Fibroblast of skin of back (primary cell): ENCODE data around the gene MARK3.
"Not testable (repeated sequence)": the region's sequence is repeated elsewhere in the genome, so short reads cannot be mapped to it uniquely, and the experiment has no call there.

Experiments
- DNase-seq: peaks from one replicate; pipeline ENCODE4 v3.0.0-alpha.2; 2013

The MARK3 gene

DNA sequence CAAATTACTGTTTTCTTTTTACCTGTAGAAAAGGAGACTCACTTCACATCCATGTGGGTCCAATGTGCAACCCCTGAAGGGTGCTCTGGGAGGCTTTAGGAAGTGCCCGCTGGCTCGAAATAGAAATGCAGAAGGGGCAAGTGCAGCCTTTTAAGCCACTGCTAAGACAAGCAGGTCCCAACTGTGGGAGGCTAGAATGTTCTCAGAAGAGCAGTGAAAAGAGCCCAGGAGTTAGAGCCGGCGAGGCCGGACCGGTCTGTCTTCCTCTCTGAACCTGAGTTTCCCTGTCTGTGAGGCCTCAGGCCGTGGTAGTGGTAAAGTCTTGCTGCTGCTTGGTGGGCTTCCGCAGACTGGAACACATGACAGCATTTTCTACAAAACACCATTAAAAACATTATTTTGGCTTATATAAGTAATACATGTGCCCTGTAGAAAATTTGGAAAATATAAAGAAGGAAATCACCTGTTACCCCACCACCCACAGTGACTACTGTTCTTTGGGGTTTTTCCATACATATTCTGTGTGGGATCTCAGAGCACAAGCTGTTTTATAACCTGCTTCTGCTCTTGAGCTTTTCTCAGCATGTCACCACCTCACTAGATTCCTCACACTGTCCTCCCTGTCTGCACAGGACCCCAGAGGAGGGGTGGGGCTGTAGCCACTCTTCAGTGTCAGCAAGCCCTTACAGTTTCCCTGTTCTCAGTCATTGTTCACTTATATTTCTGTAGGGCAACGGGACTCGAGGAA is 131.4 kb downstream of the MARK3 start:
- DNase-seq = no peak

GRCh38 chr14:103517174-103517566 is 132.0 kb downstream of the MARK3 start:
- no peak for DNase-seq

- no peak for DNase-seq
Measured at GRCh38 chr14:103517721-103518421, 132.7 kb downstream of the MARK3 start.

- peak; percentile 50 for DNase-seq
Measured at GRCh38 chr14:103518422-103519042, 133.3 kb downstream of the MARK3 start.

GRCh38 chr14:103519043-103519836 is 134.0 kb downstream of the MARK3 start:
- DNase-seq = peak; percentile 34

DNA sequence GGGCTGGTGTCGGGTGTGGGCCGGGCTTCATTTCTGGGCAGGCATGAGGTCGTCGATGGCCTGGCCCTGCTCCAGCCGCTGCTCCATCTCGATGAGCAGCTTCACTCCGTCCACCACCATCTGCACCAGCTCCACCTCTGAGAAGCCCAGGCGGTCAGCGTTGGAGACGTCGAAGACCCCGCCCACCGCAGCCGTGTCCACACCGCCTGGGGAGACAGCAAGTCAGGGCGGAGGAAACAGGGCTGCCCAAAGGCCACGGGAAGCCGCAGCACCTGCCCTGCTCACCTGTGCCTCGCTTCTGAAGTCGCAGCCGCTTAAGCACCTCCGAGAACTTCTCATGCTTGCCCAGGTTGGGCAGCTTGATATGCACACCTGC is 134.6 kb downstream of the MARK3 start:
- no peak for DNase-seq

DNA sequence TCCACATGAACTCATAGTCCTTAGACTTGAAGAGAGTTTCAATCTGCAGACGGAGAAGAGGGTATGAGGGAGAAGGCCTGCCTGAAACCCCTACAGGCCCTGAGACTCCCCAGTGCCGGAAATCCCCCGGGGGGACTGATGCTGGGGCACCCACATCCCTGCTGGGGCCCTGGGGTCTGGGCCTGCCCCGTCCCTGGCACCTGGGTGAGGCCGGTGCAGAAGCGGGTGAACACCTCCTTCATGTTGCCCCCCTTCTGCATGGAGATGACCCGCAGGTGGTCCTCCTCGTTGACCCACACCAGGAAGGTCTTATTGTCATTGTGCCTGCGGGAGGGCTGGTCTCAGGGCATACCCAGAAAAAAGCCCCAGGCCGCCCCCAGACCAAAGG is 135.0 kb downstream of the MARK3 start:
- DNase-seq = no peak

DNA sequence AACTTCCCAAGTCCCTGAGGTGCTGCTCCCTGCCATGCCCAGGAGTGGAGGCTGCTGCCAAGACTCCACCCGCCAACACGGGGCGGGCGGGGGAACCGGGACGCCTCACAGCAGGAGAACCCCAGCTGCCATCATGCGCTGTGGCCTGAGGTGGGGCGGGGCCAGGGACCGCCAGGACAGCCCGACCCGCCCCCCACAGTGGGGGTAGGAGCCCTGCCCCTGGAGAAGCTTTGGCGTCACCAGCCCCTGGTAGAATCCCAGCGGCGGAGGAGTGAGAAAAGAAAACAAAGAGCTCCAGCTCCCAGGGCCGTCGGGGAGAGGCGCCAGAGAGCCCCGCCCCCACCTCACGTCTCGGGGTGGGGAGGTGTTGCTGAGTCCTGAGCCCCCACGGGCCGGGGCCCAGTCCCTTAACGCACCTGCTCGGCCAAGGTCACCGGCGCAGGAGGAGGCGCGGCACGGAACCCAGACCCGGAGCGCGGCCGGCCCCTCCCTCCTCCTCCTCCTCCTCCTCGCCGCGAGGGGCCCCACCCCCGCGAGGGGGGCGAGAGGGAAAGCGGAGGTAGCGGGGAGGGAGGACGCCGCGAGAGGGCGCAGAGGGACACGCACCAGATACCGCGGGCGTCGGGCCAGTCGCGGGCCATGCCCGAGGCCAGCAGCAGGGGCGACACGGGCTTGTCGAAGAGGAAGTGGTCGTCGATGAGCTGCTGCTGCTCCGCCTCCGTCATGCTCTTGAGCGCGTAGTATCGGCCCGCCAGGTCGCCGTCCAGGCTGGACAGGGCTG is 135.6 kb downstream of the MARK3 start:
- peak; percentile 78 for DNase-seq

- DNase-seq = no peak
Measured at GRCh38 chr14:103521438-103521950, 136.3 kb downstream of the MARK3 start.

DNA sequence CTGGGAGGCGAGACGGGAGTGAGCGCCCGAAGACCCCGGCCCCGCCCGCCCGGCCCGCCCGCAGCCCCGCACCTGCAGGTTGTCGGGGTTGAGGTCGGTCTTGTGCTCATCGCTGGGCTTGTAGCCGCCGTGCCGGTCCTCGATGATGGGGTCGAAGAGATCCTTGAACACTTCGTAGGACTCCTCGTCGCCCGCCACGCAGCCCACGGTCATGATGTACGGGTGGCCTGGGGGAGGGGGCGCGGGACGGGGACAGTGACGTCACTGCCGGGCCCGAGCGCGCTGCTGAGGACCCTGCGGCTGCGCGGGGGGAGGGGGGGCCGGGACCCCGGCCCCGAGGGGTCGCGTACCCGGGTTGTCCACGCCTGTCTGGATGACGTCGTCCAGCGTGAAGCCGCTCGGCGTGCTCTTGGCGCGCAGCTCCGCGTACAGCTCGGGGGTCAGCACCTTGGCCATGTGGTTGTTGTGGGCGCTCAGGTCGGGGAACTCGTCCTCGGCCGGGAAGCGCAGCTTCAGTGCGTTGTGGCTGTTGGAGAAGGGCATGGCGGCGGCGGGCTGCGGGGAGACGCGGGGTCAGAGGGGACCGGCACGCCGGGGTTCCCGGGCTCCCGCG is 136.8 kb downstream of the MARK3 start:
- no peak for DNase-seq

- peak; percentile 66 for DNase-seq
Measured at GRCh38 chr14:103522649-103523574, 137.7 kb downstream of the MARK3 start, which contains the start of gene CKB. Gene CKB, minus strand, starts transcription at chr14:103522830. Its CDS starts 337 bp downstream, at chr14:103522493.

DNA sequence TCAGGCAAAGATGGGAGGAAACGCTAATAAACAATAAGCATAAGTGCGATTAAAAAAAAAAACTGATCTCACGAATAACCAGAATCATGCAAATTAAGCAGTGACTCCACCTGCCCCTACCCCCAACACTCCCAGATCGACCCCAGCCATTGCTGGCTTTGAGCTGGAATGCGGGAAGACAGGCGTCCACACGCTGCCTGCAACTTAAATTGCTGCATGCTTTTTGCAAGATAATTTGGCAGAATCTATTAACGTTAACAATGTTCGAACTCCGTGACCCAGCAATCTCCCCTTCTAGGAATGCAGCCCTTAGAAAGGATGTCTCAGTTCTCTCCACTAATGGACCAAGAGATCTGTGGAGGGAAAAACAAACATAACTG is 138.3 kb downstream of the MARK3 start:
- DNase-seq = no peak

DNA sequence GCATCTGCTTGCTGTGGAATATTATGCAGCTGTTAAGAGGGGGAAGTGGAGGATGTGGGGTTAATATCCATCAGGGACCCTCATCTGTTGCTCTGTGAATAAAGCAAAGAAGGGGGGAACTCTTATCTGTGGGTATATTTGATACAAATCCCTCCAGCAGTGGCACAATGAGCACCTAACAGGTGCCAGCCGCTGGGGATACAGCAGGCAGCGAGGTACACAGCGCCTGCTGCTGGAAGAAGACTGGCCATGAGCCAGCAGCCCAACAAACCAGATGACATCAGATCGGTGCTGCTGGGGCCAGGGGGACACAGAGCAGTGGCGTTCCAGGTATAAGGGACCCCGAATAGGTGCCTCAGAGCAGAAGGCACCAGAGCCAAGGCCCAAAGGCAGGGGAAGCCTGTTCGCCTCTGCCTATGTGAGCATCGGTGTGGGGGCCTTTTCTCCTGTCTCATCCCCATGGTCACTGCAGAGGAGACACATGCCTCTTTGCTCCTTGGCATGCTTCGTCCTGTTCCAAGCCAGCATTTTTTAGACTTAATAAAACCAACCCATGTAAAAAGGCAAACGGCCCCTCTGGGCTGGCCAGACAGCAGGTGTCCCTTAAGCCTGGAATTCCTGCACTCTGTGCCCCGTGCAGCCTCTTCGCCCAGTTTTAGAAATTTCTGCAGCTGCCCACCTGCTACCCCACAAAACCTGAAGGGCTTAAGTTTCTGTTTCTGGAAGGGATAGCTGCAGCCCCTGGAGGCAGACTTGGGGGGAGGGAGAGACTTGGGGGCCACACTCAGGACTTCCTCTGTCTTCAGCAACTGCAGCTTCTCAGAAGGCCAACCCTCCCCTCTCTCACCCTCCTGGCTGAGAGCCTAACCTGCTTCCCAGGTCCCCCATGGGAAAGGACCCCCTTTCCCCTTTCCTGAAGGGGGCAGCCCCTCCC is 139.1 kb downstream of the MARK3 start:
- no peak for DNase-seq

GRCh38 chr14:103525430-103526246 is 140.4 kb downstream of the MARK3 start:
- not testable (repeated sequence) for DNase-seq

DNA sequence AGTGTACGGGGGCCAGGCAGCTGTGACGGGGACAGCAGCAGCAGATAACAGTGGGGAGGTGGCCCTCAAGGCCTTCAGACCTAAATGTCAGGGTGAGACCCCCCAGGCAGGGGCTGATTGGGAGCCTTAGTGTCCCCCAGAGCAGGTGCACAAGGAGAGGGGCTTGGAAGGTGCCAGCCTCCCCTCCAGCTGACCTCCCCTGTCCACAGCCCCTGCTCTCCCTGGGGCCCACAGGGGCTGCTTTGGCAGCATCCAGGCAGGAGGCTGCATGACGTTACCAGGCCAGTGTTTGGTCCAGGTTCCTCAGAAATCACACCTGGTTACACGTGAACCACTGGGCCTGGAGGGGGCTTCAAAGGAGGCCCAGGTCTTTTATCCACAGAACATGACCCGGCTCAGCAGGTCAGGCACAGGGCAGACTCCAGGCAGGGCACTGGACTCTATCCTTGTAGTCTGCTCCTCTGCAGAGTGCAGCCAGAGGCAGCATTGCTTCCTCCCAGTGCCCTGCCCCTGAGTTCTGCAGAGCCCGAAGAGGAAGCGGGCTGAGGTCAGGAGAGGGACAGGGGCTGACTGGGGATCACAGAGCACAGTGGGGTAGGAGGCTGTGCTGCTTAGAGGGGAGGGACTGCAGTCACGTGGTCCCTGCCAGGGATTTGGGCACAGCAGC is 141.2 kb downstream of the MARK3 start:
- no peak for DNase-seq

- no peak for DNase-seq
Measured at GRCh38 chr14:103526914-103527248, 141.7 kb downstream of the MARK3 start.

DNA sequence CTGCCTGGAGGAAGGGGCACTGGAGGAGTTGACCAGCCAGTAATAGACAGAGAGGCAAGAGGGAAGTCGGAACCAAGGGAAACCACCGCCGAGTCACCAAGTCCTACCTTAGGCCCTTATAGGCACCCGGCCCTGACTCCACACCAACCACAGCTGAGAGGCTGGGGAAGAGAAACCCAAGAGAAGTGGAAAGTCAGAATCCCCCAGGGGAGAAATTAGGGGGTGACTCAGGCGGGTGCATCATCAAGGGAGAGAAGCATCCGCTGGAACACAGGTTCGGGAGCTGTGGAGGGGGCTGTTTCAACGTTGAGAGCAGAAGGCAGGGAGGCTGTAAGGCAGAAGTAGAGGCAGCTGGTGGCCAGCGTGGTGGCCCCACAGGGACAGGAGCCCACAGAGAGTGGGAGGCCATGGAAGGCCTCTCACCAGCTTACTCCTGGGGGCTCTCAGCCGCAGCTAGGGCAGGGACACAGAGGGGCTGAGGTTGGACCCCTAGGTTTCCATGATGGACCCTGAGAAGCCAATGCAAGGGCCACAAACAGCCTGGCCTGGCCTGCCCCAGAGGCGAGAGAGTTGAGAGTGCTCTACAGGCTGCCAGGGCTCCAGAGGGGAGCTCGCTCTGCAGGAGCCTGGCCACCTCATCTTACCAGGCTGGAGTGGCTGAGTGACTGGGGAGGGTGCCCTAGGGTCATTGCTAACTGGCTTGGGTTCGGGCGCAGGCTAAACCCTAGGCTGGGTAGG is 142.4 kb downstream of the MARK3 start:
- DNase-seq = peak; percentile 69
